HepG2 (cell line): ENCODE results near the gene MBD4. TPM values are rescaled to one million over a fixed set of nuclear protein-coding genes. Genes with fewer than 3 reads are reported as not detected.
A peak's percentile ranks its signal among the peaks of the same experiment; 100 is the strongest.

Experiments
- CREB1 ChIP-seq, 2 experiments: fragments of 450-650 bp in 1 of 2; IDR thresholded peaks; 2 replicates each; pipeline ENCODE4 v1.6.1; 2016 to 2017; ENCODE audit warnings: control low read depth in 1 of 2, mild to moderate bottlenecking in 1 of 2, missing compliant biosample characterization in 1 of 2, missing genetic modification characterization in 1 of 2
- DMAP1 ChIP-seq: IDR thresholded peaks from 2 replicates; pipeline ENCODE4 v1.6.1; 2016
- EP300 ChIP-seq, 3 experiments: sonication (generic) in 1 of 3; formaldehyde crosslinking in 1 of 3; IDR thresholded peaks; 2 replicates each; pipeline versions ENCODE4 v1.5.1 to v1.6.1; 2011 to 2020; ENCODE audit warnings: low read depth in 2 of 3, low read length in 2 of 3, borderline replicate concordance in 1 of 3, improper control_type of control experiment in 1 of 3, mild to moderate bottlenecking in 1 of 3, missing genetic modification reagents in 1 of 3, moderate library complexity in 1 of 3
- FOXP1 ChIP-seq, 2 experiments: fragments of 450-650 bp in 1 of 2; IDR thresholded peaks; 2 replicates each; pipeline ENCODE4 v1.6.1; 2017 to 2018; ENCODE audit warnings: antibody characterized with exemption in 1 of 2
- HMG20A ChIP-seq: IDR thresholded peaks from 2 replicates; pipeline ENCODE4 v1.6.1; 2016; ENCODE audit warnings: borderline replicate concordance
- MATR3 ChIP-seq: sonication (generic); formaldehyde crosslinking; IDR thresholded peaks from 2 replicates; pipeline ENCODE4 v1.4.0; 2020; ENCODE audit warnings: missing genetic modification reagents
- NBN ChIP-seq: fragments of 450-650 bp; conservative IDR thresholded peaks from 2 replicates; pipeline ENCODE4 v1.6.1; 2017
- NFKBIZ ChIP-seq: IDR thresholded peaks from 2 replicates; pipeline ENCODE4 v1.6.1; 2018; ENCODE audit warnings: missing genetic modification reagents, missing compliant biosample characterization
- PRMT3 ChIP-seq: sonication (generic); formaldehyde crosslinking; IDR thresholded peaks from 2 replicates; pipeline ENCODE4 v1.8.1; 2022; ENCODE audit warnings: low read depth, mild to moderate bottlenecking, moderate library complexity, missing genetic modification reagents, borderline replicate concordance
- RBM39 ChIP-seq: fragments of 200-400 bp; formaldehyde crosslinking; IDR thresholded peaks from one replicate; pipeline ENCODE4 v1.6.1; 2018; ENCODE audit warnings: antibody characterized with exemption, mild to moderate bottlenecking, low read depth, low read length; ENCODE audit not compliant: poor library complexity, severe bottlenecking
- REPIN1 ChIP-seq: sonication (generic); formaldehyde crosslinking; IDR thresholded peaks from 2 replicates; pipeline ENCODE4 v1.8.0; 2022; ENCODE audit warnings: missing genetic modification reagents, low read depth, mild to moderate bottlenecking, borderline replicate concordance
- RXRB ChIP-seq: IDR thresholded peaks from 2 replicates; pipeline ENCODE4 v1.6.1; 2016; ENCODE audit warnings: borderline replicate concordance, missing genetic modification reagents, missing compliant biosample characterization
- SMAD3 ChIP-seq: sonication (generic); formaldehyde crosslinking; IDR thresholded peaks from 2 replicates; pipeline ENCODE4 v1.4.0; 2020; ENCODE audit warnings: missing genetic modification reagents
- USF2 ChIP-seq, 2 experiments: sonication (generic) in 1 of 2; formaldehyde crosslinking in 1 of 2; IDR thresholded peaks; 2 replicates each; pipeline versions ENCODE4 v1.5.1 to v1.6.1; 2011 to 2020; ENCODE audit warnings: borderline replicate concordance in 1 of 2, low read depth in 1 of 2, low read length in 1 of 2, mild to moderate bottlenecking in 1 of 2, missing genetic modification reagents in 1 of 2, moderate library complexity in 1 of 2
- ZFP36L2 ChIP-seq: sonication (generic); formaldehyde crosslinking; IDR thresholded peaks from 2 replicates; pipeline ENCODE4 v1.4.0; 2020; ENCODE audit warnings: missing genetic modification reagents
- ZNF329 ChIP-seq: sonication (generic); formaldehyde crosslinking; IDR thresholded peaks from 2 replicates; pipeline ENCODE4 v1.9.0; 2021; ENCODE audit warnings: low read depth, mild to moderate bottlenecking, missing genetic modification reagents
- ZNF552 ChIP-seq: sonication (generic); formaldehyde crosslinking; IDR thresholded peaks from 2 replicates; pipeline ENCODE4 v1.9.0; 2022; ENCODE audit warnings: missing genetic modification reagents, mild to moderate bottlenecking, borderline replicate concordance
- ZNF558 ChIP-seq: sonication (generic); formaldehyde crosslinking; IDR thresholded peaks from 2 replicates; pipeline ENCODE4 v1.9.0; 2022; ENCODE audit warnings: mild to moderate bottlenecking, missing genetic modification reagents, borderline replicate concordance
- ZNF83 ChIP-seq: sonication (generic); formaldehyde crosslinking; IDR thresholded peaks from 2 replicates; pipeline ENCODE4 v1.4.0; 2020; ENCODE audit warnings: missing genetic modification reagents, mild to moderate bottlenecking, borderline replicate concordance
- ZSCAN25 ChIP-seq: sonication (generic); formaldehyde crosslinking; IDR thresholded peaks from 2 replicates; pipeline ENCODE4 v1.8.0; 2022; ENCODE audit warnings: mild to moderate bottlenecking, missing genetic modification reagents
- polyA plus RNA-seq, 8 experiments: library from polyadenylated mRNA; depleted of rRNA in 3 of 8; stranded (reverse) in 7 of 8; unstranded in 1 of 8; fragments of >200 nt; fragmentation: Illumina TruSeq in 4 of 8; extraction: Trizol in 4 of 8; gene quantifications; 2 replicates each; pipeline versions ENCODE4 v1.2.1 to v1.2.3, GENCODE V29; 2011 to 2016; ENCODE audit warnings: low read depth in 4 of 8, missing spikeins in 1 of 8, mixed read lengths in 1 of 8; ENCODE audit not compliant: insufficient read depth in 1 of 8
- total RNA-seq, 5 experiments: library from RNA; depleted of rRNA; stranded (reverse); fragments of >200 nt; fragmentation: Illumina TruSeq; extraction: Trizol; gene quantifications; 2 replicates each; pipeline ENCODE4 v1.2.3, GENCODE V29; 2016; ENCODE audit warnings: low read depth in 1 of 5
- TF ChIP-seq, protein P1 (sequence below): sonication (generic); formaldehyde crosslinking; IDR thresholded peaks from 2 replicates; pipeline ENCODE4 v1.9.0; 2022; ENCODE audit warnings: missing genetic modification reagents, mild to moderate bottlenecking, borderline replicate concordance
- TF ChIP-seq, protein P2 (sequence below): sonication (generic); formaldehyde crosslinking; IDR thresholded peaks from 2 replicates; pipeline ENCODE4 v1.4.0; 2020; ENCODE audit warnings: missing genetic modification reagents

MBD4 gene
- total and polyA plus RNA-seq, 2 of the 13 experiments (the other 11 are each of a cell fraction or from before 2014, with no cell fraction given): 14.9 to 25.3 TPM

DNA sequence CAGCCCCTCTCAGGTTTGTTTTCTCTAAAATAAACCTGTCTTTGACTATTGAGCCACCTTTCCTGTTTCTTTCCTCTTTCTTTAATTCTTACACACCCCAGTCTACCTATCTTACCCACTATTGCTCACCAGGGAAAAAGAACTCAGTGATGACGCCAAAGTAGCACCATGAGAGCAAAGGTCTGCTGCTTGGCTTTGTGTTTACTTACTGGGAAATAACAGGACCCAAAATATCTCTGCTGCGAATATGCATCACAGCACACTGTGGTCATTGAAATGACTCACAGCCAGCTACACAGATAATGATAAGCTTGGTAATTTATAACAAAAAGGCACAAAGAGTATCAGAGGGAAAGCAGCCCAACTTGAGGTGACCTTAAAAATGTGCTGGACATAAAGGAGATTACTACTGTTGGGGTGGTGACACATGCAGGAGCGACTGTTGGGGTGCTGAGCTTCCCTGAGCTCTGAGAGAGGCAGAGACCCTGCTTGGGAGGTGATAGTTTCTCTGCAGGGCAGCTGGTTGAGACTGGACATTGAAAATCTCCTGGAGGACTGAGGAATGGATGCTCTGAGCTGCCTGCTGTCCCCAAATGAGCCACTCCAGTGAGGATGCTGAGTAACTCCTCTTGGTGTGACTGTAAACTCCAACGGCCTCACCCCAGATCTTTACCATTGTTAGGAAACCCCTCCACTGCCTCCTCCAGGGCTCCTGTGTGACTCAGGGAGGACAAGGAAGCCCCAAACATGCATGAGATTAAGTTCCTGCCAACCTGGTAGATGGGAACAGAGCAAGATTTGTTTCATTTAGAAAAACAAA is 25.9 kb downstream of the MBD4 start (continued):
- TF ChIP-seq, protein P1, sequence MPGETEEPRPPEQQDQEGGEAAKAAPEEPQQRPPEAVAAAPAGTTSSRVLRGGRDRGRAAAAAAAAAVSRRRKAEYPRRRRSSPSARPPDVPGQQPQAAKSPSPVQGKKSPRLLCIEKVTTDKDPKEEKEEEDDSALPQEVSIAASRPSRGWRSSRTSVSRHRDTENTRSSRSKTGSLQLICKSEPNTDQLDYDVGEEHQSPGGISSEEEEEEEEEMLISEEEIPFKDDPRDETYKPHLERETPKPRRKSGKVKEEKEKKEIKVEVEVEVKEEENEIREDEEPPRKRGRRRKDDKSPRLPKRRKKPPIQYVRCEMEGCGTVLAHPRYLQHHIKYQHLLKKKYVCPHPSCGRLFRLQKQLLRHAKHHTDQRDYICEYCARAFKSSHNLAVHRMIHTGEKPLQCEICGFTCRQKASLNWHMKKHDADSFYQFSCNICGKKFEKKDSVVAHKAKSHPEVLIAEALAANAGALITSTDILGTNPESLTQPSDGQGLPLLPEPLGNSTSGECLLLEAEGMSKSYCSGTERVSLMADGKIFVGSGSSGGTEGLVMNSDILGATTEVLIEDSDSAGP (CRISPR knock-in tag): peak; percentile 35; the same call in 1 of the 2 replicates
- TF ChIP-seq RBM39 (no peak), NFKBIZ (CRISPR knock-in tag) (no peak), NBN (no peak), ZNF83 (CRISPR knock-in tag) (no peak), USF2 (IDR thresholded peaks at IDR 0.05; ENCODE audit: low read depth, low read length) (no peak), USF2 (CRISPR knock-in tag; IDR thresholded peaks at IDR 0.05; ENCODE audit: borderline replicate concordance) (no peak), MATR3 (CRISPR knock-in tag) (no peak), ZNF552 (no peak), CREB1 (IDR thresholded peaks at IDR 0.05) (peak; percentile 80), CREB1 (CRISPR knock-in tag; IDR thresholded peaks at IDR 0.05) (peak; percentile 85), PRMT3 (CRISPR knock-in tag) (no peak), REPIN1 (CRISPR knock-in tag) (no peak), HMG20A (CRISPR knock-in tag) (peak; percentile 79; the same call in 1 of the 2 replicates), DMAP1 (CRISPR knock-in tag) (no peak), ZNF558 (CRISPR knock-in tag) (no peak), FOXP1 (IDR thresholded peaks at IDR 0.05) (no peak), FOXP1 (CRISPR knock-in tag; IDR thresholded peaks at IDR 0.05) (peak; percentile 63), RXRB (peak; percentile 64), ZNF329 (CRISPR knock-in tag) (no peak), EP300 (IDR thresholded peaks at IDR 0.05; ENCODE audit: low read depth in 2 of 2, low read length in 2 of 2) (peak in 1 of 2 experiments; percentile 59; a peak in 1 of 4 replicates), EP300 (CRISPR knock-in tag; IDR thresholded peaks at IDR 0.05; ENCODE audit: borderline replicate concordance) (0 out of 2 replicates have a peak, but pooled peaks have one; percentile 19), ZSCAN25 (CRISPR knock-in tag) (no peak), ZFP36L2 (no peak), SMAD3 (peak; percentile 16; the same call in 1 of the 2 replicates)
- TF ChIP-seq, protein P2, sequence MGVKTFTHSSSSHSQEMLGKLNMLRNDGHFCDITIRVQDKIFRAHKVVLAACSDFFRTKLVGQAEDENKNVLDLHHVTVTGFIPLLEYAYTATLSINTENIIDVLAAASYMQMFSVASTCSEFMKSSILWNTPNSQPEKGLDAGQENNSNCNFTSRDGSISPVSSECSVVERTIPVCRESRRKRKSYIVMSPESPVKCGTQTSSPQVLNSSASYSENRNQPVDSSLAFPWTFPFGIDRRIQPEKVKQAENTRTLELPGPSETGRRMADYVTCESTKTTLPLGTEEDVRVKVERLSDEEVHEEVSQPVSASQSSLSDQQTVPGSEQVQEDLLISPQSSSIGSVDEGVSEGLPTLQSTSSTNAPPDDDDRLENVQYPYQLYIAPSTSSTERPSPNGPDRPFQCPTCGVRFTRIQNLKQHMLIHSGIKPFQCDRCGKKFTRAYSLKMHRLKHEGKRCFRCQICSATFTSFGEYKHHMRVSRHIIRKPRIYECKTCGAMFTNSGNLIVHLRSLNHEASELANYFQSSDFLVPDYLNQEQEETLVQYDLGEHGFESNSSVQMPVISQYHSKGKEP (CRISPR knock-in tag): no peak
